Adipose tissue (tissue), 3 donors: ENCODE measurements around the gene DRAM1. TPM values are rescaled to one million over a fixed set of nuclear protein-coding genes. Genes with fewer than 3 reads are reported as not detected.

Source experiments
- H3K27ac ChIP-seq: one replicate; pipeline ENCODE4 v1.5.1; 2013; ENCODE audit warnings: low read depth, low read length
- WGBS, 3 donors: extraction: QIAGEN DNeasy Blood & Tissue Kit; methylation state at CpG; one replicate each; pipeline ENCODE4 v1.1.7; 2013; 5-methylcytosine and 5-hydroxymethylcytosine counted together
- polyA plus RNA-seq, 3 donors: library from polyadenylated mRNA; stranded (reverse); fragments of 200-250 nt; gene quantifications; one replicate each; pipeline ENCODE4 v1.2.3, GENCODE V29; 2013
- donor health status: healthy with polysubstance abuse.
- donor health status: Bipolar disorder and iron deficiency.
- donor health status: healthy.

DRAM1 gene
- 10 to 100 TPM in 2 of 3 donors, 1 to 10 TPM in 1; 3.9 to 30.8 (median 13.1) TPM for polyA plus RNA-seq

GRCh38 chr12:101876861-101877805 is at the start of gene DRAM1:
DRAM1 (plus strand) TSS chr12:101877580; CDS start chr12:101877790, 210 bp downstream.
- H3K27ac ChIP-seq: peak within 1 kb of the TSS; percentile 99
- WGBS, 3 donors: 1 to 2% (median 1%) methylated on average over 89 to 105 of the region's 105 CpGs

GRCh38 chr12:101828463-101829196 is 48.8 kb upstream of the DRAM1 start:
- no peak overlapping the region for H3K27ac ChIP-seq
- 89 to 98% (median 93%) methylated on average over 6 of the region's 6 CpGs for WGBS, 3 donors

- H3K27ac ChIP-seq: no peak overlapping the region
- 6 to 8% (median 7%) methylated on average over 11 of the region's 11 CpGs for WGBS, 3 donors
Measured at GRCh38 chr12:101829639-101830366, 47.6 kb upstream of the DRAM1 start.

- WGBS, 3 donors: 0% methylated on average over 71 to 96 of the region's 96 CpGs
- no peak within 1 kb of the TSS for H3K27ac ChIP-seq
Measured at GRCh38 chr12:101830367-101831325, 46.7 kb upstream of the DRAM1 start, which contains the start of gene GNPTAB. GNPTAB (minus strand) TSS chr12:101830959; CDS start chr12:101830675, 284 bp downstream.

GRCh38 chr12:101832030-101832429 is 45.4 kb upstream of the DRAM1 start:
- WGBS, 3 donors: 65 to 96% (median 68%) methylated on average over 1 of the region's 1 CpG
- no peak overlapping the region for H3K27ac ChIP-seq

- WGBS, 3 donors: 66 to 80% (median 70%) methylated on average over 3 of the region's 3 CpGs
- H3K27ac ChIP-seq: no peak overlapping the region
Measured at GRCh38 chr12:101838628-101839323, 38.6 kb upstream of the DRAM1 start.

- no peak overlapping the region for H3K27ac ChIP-seq
- WGBS, 3 donors: 29 to 33% (median 31%) methylated on average over 6 of the region's 6 CpGs
Measured at GRCh38 chr12:101839324-101840283, 37.8 kb upstream of the DRAM1 start.

GRCh38 chr12:101841069-101841468 is 36.3 kb upstream of the DRAM1 start:
- 80 to 93% (median 89%) methylated on average over 4 of the region's 4 CpGs for WGBS, 3 donors
- H3K27ac ChIP-seq: no peak overlapping the region

- WGBS, 3 donors: 79 to 81% (median 80%) methylated on average over 5 of the region's 5 CpGs
- no peak overlapping the region for H3K27ac ChIP-seq
Measured at GRCh38 chr12:101845137-101845711, 32.2 kb upstream of the DRAM1 start.

- WGBS, 3 donors: 60 to 78% (median 75%) methylated on average over 5 of the region's 5 CpGs
- H3K27ac ChIP-seq: no peak overlapping the region
Measured at GRCh38 chr12:101847325-101847724, 30.1 kb upstream of the DRAM1 start.

- 88 to 93% (median 92%) methylated on average over 1 of the region's 1 CpG for WGBS, 3 donors
- H3K27ac ChIP-seq: no peak overlapping the region
Measured at GRCh38 chr12:101850199-101850598, 27.2 kb upstream of the DRAM1 start.

GRCh38 chr12:101852998-101853397 is 24.4 kb upstream of the DRAM1 start:
- no peak overlapping the region for H3K27ac ChIP-seq

GRCh38 chr12:101854747-101855146 is 22.6 kb upstream of the DRAM1 start:
- 91 to 95% (median 92%) methylated on average over 1 of the region's 1 CpG for WGBS, 3 donors
- H3K27ac ChIP-seq: no peak overlapping the region

- 13 to 19% (median 15%) methylated on average over 3 of the region's 3 CpGs for WGBS, 3 donors
- no peak overlapping the region for H3K27ac ChIP-seq
Measured at GRCh38 chr12:101855364-101855884, 22.0 kb upstream of the DRAM1 start.

GRCh38 chr12:101855976-101856375 is 21.4 kb upstream of the DRAM1 start:
- no peak overlapping the region for H3K27ac ChIP-seq
- WGBS, 3 donors: 47 to 84% (median 76%) methylated on average over 3 of the region's 3 CpGs
